HK-2 (cell line): ENCODE measurements around the gene NMNAT3.

Experiments
- DNase-seq: peaks from one replicate; pipeline ENCODE4 v3.0.0-alpha.2; 2018; ENCODE audit not compliant: unreplicated experiment

The NMNAT3 gene

DNA sequence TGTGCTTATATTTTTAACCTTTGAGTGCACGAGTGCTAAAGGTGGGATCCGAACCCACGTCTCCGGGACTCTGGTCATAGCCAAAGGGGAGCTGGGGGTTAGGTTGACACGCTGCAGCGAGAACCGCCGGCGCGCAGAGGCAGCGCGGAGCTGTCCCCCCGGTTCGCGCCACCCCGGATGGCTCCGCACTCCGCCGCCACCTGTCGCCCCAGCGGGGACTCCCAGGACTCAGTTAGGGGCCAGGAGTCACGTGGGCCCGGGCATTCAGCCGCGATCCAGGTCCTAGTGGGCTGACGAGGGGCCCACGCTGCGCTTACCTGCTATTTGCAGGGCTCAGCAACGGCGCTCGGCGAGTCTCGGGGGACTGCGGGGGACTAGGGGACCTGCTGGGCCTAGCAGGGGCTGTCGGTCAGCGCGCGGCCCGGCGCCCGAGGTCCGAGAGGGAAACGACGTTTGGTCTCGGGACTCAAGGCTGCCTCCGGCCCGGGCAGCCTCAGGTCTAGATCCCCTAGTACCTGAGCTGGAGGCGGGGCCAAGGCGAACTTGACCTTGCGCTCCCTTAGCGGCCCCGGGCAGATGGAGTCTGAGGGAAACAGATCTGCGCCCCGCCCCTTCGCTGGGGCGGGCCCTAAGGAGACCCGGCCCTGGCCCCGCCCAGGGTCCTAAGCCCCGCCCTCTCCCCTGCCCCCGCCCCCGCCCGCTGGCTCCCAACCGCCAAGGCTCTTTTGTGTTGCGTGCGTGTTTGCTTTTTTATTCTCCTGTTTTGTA lies at the start of gene NMNAT3:
Gene NMNAT3 (minus strand): TSS at position 585 of the 768 bp plus-strand sequence. CDS start 50,248 bp downstream, outside the sequence.
- peak; percentile 64 for DNase-seq

- no peak for DNase-seq
Observed at GRCh38 chr3:139721370-139721769, 43.6 kb upstream of the NMNAT3 start.

DNA sequence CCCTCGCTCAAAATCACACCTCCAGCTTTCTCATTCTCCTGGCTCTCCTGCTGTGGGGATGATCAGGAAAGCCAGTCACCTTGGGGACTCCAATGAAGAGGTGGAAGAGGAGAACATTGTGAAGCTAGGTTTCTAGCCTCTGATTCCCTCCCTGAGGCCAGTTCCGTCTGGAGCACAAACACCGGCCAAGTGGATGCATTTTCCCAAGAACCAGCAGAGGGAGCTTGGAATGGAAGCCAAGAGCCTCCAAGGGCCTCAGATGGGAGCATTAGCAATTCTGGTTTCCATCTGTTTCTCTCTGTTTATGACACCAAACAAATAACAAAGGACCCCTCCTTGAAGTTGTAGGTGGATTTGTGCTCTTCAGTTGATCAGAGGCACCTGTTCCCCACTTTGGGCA lies 40.6 kb upstream of the NMNAT3 start:
- peak; percentile 30 for DNase-seq

DNA sequence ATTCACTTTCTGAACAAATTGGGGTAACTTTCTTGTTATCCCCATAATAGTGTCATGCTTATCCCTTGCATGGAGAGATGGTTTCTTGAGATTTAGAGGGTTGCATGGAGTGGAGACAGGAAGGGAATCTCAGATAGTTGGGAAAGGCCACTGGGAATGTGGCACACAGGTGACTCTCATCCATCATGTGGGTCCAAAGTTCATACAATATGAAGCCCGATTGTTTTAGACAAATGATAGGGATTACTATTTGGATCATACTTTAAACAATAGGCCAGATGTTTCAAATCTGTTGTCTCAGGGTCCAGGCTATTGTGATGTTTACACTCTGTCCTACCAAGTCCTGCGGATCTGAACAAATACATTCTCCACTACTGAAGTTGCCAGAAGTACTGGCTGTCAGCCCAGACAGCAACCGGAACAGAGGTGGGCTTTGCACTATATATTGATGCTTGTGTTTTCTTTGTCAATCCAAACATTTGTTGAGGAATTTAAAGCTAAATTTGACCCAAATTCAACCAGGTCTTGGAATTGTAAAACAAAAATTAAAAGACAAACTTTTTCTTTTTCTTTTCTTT lies 39.2 kb upstream of the NMNAT3 start:
- no peak for DNase-seq

DNA sequence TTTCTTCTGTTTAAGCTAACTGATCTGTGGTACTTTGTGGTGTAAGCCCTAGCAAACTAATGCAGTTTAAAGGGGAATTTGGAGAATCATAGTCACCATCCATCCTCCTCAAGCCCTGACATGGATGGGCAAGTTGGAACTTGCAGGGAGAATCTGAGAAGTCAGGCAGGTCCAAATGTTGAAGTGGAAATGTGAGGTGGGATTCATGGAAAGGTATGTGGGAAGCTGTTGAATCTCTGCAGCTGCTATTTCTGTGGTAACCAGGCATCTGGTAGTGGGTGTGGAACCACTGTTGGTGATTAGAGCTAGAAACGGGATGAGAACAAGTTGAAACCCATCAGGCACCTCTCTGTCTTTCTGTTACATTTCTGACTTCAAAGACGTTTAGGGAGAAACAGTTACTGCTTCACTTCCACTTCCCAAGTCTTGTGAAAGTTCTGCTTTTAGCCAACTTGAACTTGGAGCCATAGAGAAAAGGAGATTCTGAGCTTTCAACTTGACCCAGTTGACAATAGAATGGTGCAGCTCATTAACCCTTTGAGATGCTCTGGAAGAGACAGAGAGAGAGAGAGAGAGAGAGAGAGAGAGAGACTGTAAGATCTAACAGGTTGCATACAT lies 38.1 kb upstream of the NMNAT3 start:
- DNase-seq, result no peak

DNA sequence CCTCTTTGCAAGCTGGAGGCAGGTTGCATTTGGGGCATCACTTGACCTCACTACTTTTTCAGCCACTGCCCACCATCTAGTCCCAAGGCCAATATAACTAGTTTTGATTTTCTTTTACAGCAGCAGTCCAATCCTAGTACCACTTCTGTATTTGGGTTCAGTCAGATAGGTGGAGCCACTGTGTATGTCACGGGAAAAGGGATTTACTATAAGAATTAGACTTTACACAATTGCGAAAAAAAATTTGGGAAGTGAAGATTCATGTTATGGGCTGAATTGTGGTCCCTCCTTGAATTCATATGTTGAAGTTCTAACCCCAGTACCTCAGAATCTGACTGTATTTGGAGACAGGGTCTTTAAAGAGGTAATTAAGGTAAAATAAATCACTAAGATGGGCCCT lies 37.4 kb upstream of the NMNAT3 start:
- DNase-seq, result no peak

GRCh38 chr3:139710212-139710611 lies 32.4 kb upstream of the NMNAT3 start:
- no peak for DNase-seq

- no peak for DNase-seq
Observed at GRCh38 chr3:139705631-139706030, 27.9 kb upstream of the NMNAT3 start.

- no peak for DNase-seq
Observed at GRCh38 chr3:139696314-139696604, 18.5 kb upstream of the NMNAT3 start.

DNA sequence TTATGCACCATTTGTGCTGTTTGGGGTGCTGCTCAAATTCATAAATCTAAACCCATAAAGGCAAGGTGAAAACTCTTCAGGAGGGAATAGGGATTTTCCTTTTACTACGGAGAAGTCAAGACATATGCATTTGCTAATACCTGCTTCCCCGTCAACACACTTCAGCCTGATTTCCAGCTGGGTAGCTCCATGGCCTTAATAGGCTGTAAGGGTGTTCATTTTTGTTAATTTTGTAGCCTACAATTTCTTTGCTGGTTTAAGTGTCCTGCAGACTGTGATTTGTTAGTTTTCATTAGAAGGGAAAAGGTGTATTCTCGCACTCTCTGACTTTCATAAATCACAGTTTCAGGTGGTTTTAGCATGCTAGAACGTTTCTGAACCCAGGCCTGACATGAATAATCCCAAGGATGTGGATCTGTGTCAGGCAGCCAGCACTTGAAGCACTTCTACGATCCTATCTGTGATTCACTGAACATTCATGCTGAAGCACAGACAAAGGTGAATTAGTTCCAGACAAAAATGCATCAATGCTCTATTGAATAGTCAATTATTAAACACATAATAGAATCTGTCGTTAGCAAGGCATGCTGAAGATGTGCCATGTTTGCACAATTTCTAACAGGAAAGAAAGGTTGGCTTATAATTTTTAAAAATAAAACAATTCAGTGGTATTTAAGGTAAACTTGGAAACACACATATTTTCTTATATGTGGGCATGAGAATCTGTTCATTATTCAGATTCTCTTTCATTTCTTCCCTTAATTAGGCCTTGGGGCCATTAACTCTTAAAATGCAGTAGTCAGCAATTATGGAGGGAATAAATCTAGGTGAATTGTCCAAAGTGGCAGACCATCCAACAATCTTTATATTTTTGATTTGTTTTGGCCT lies 17.9 kb upstream of the NMNAT3 start:
- peak; percentile 29 for DNase-seq

DNA sequence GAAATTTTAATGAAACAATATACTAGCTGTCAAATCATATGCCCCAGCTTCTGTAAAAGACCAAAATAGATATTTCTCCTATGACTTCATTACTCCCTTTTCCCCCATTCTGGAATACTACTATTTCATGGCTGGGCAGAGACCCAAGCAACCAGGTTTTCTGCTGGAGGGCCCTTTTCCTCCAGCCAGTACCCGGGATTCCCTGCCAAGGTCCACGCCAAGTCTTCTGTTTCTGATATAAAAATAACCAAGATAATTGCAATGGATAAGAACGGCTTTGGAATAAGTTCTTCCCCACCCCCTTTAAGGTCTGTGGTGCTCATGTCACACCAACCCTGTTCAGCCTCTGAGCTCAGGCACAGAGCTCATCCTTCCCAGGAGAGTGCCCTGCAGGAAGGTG lies 17.2 kb upstream of the NMNAT3 start:
- no peak for DNase-seq

GRCh38 chr3:139694542-139694941 lies 16.8 kb upstream of the NMNAT3 start:
- no peak for DNase-seq

GRCh38 chr3:139691619-139692018 lies 13.8 kb upstream of the NMNAT3 start:
- DNase-seq, result no peak

GRCh38 chr3:139689708-139690228 lies 12.0 kb upstream of the NMNAT3 start:
- DNase-seq, result no peak

GRCh38 chr3:139689122-139689521 lies 11.3 kb upstream of the NMNAT3 start:
- DNase-seq, result no peak

- no peak for DNase-seq
Observed at GRCh38 chr3:139687431-139687830, 9.7 kb upstream of the NMNAT3 start.

GRCh38 chr3:139686624-139687023 lies 8.9 kb upstream of the NMNAT3 start:
- no peak for DNase-seq

- DNase-seq, result no peak
Observed at GRCh38 chr3:139686206-139686605, 8.4 kb upstream of the NMNAT3 start.

- DNase-seq, result no peak
Observed at GRCh38 chr3:139679220-139679775, 1.5 kb upstream of the NMNAT3 start.

DNA sequence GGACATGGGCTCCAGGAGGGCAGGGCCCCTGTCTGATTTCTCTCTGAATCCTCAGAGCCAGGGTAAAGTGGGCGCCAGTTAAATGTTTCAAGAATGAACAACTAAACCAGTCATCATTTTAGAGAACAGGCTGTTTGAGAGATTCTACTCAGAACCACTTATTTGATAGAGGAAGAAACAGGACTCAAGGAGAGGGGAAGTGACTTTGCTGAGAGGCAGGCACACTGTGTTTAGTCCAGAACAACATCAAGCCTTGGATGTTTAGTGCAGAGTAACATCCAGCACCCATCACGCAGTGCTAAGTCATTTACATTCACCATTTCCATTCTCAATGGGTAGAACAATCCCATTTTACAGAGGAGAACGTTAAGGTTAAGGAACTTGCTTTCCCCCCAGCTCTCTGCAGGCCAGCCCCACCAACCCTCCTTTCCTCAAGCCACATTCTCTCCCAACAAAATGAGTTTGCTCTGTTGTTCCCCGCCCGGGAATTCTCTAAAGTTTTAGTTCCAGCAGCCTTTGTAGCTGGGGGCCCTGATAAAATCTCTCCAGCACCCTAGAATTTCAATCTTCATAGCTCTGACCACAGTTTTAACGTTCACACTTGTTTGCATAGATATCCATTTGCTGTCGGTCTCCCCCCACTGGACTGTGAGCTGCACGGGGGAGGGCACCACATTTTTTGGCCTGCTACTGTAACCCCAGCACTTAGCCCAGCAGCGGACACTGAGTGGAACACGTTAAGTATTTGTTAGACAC lies 962 bp downstream of the NMNAT3 start:
- no peak for DNase-seq

DNA sequence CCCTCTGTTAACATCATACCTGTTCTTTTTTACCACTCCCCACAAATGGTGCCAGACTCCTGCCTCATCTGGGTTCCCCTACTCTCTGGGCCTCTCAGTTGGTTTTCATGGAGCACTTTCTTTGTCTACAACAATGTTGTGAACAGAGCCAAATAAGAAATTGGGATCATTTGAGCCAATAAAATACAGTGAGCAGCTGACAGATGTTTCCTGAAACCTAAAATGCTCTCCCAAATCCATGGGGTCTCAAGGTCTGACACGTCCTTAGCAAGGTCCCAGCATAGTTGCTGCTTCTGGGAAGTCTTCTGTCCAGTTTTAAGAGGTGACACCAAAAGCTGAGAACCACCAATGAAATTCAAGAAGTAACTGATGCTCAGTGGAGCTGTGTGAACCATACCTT lies 1.7 kb downstream of the NMNAT3 start:
- no peak for DNase-seq
